CD4-positive, CD25-positive, alpha-beta regulatory T cell (primary cell): Measurements from ENCODE around the gene MRPS12. TPM values are rescaled to one million over a fixed set of nuclear protein-coding genes. Genes with fewer than 3 reads are reported as not detected.

ENCODE experiments used
- ATAC-seq, 2 donors: fragments of 150-1000 bp; cut with Tn5 transposase; one replicate each; pipeline ENCODE4 v1.10.0; 2021; ENCODE audit warnings: low read depth in 2 of 2, moderate number of reproducible peaks in 2 of 2, moderate library complexity in 1 of 2
- DNase-seq, 3 donors: peaks; one replicate each; pipeline versions ENCODE4 v3.0.0 to v3.0.0-alpha.2; 2012 to 2022; ENCODE audit warnings: mixed read lengths in 1 of 3
- H3K27ac ChIP-seq: one replicate; pipeline ENCODE4 v1.7.0; 2013; ENCODE audit warnings: mild to moderate bottlenecking, low read length; ENCODE audit not compliant: insufficient read depth, poor library complexity, severe bottlenecking
- H3K27me3 ChIP-seq: one replicate; pipeline ENCODE4 v1.7.0; 2013; ENCODE audit warnings: low read length; ENCODE audit not compliant: control insufficient read depth, insufficient read depth
- H3K36me3 ChIP-seq: one replicate; pipeline ENCODE4 v1.7.0; 2013; ENCODE audit warnings: mild to moderate bottlenecking, low read length, moderate library complexity; ENCODE audit not compliant: control insufficient read depth, insufficient read depth
- H3K4me1 ChIP-seq: 2 replicates; pipeline ENCODE4 v1.7.0; 2013; ENCODE audit warnings: mild to moderate bottlenecking, low read length; ENCODE audit not compliant: insufficient read depth, control insufficient read depth, poor library complexity, severe bottlenecking
- H3K4me3 ChIP-seq: one replicate; pipeline ENCODE4 v1.7.0; 2013; ENCODE audit warnings: low read depth, mild to moderate bottlenecking, low read length, moderate library complexity
- H3K9me3 ChIP-seq, 2 experiments: 1 replicate in 1 of 2; 2 replicates in 1 of 2; pipeline ENCODE4 v1.7.0; 2013; ENCODE audit warnings: low read length in 2 of 2, mild to moderate bottlenecking in 1 of 2, moderate library complexity in 1 of 2; ENCODE audit not compliant: control insufficient read depth in 2 of 2
- H3K27ac Mint-ChIP-seq, 3 donors: one replicate each; pipeline ENCODE4 v1.8.0; 2020 to 2022; ENCODE audit warnings: mild to moderate bottlenecking in 3 of 3, mixed read lengths in 3 of 3, moderate library complexity in 2 of 3
- H3K27me3 Mint-ChIP-seq: one replicate; pipeline ENCODE4 v1.8.0; 2022; ENCODE audit warnings: mild to moderate bottlenecking, mixed read lengths
- H3K36me3 Mint-ChIP-seq: one replicate; pipeline ENCODE4 v1.8.0; 2020; ENCODE audit warnings: mixed read lengths
- H3K4me1 Mint-ChIP-seq, 4 donors: one replicate each; pipeline ENCODE4 v1.8.0; 2020 to 2022; ENCODE audit warnings: mixed read lengths in 4 of 4, mild to moderate bottlenecking in 1 of 4
- H3K4me3 Mint-ChIP-seq, 4 donors: one replicate each; pipeline ENCODE4 v1.8.0; 2020 to 2022; ENCODE audit warnings: mild to moderate bottlenecking in 4 of 4, mixed read lengths in 4 of 4, moderate library complexity in 3 of 4
- H3K9me3 Mint-ChIP-seq, 7 donors: one replicate each; pipeline ENCODE4 v1.8.0; 2020 to 2022; ENCODE audit warnings: mixed read lengths in 7 of 7, mild to moderate bottlenecking in 3 of 7, moderate library complexity in 2 of 7
- polyA plus RNA-seq, 4 donors: library from polyadenylated mRNA; unstranded; fragments of 300-500 nt; fragmentation: Illumina TruSeq; gene quantifications; one replicate each; pipeline ENCODE4 v1.2.3, GENCODE V29; 2021
- total RNA-seq: library from RNA; stranded (reverse); gene quantifications from one replicate; pipeline ENCODE4 v1.2.3, GENCODE V29; 2022

The MRPS12 gene
- total and polyA plus RNA-seq, 5 donors from 2014 or later, result 19.8 to 114 (median 106) TPM

GRCh38 chr19:38920602-38921419, 9.9 kb upstream of the MRPS12 start:
- no peaks in the 10 kb centered on the region for H3K4me1 Mint-ChIP-seq
- H3K36me3 Mint-ChIP-seq, result peaks cover 19% of the 10 kb centered on the region
- no peak overlapping the region for H3K4me3 Mint-ChIP-seq
- DNase-seq, result no peak
- no peak overlapping the region for H3K27ac Mint-ChIP-seq
- Histone ChIP-seq H3K27ac (no peak overlapping the region), H3K4me1 (no peaks in the 10 kb centered on the region), H3K4me3 (no peak overlapping the region), H3K27me3 (no peaks in the 10 kb centered on the region), H3K36me3 (peaks cover 8% of the 10 kb centered on the region), H3K9me3 (no peaks in the 10 kb centered on the region)
- H3K27me3 Mint-ChIP-seq, result no peaks in the 10 kb centered on the region
- no peak for ATAC-seq
- no peaks in the 10 kb centered on the region for H3K9me3 Mint-ChIP-seq

GRCh38 chr19:38921420-38922274, 9.1 kb upstream of the MRPS12 start:
- Mint-ChIP-seq H3K36me3 (peaks cover 19% of the 10 kb centered on the region), H3K27ac (peak overlapping the region in 1 of 3 donors; percentile 65), H3K4me3 (no peak overlapping the region), H3K9me3 (no peaks in the 10 kb centered on the region), H3K27me3 (no peaks in the 10 kb centered on the region), H3K4me1 (no peaks in the 10 kb centered on the region)
- Histone ChIP-seq H3K27me3 (no peaks in the 10 kb centered on the region), H3K36me3 (peaks cover 8% of the 10 kb centered on the region), H3K9me3 (no peaks in the 10 kb centered on the region), H3K27ac (no peak overlapping the region), H3K4me3 (no peak overlapping the region), H3K4me1 (no peaks in the 10 kb centered on the region)
- ATAC-seq (no peak), DNase-seq (no peak)

- Histone ChIP-seq H3K36me3 (peaks cover 8% of the 10 kb centered on the region), H3K27ac (no peak overlapping the region), H3K4me1 (no peaks in the 10 kb centered on the region), H3K27me3 (no peaks in the 10 kb centered on the region), H3K9me3 (no peaks in the 10 kb centered on the region), H3K4me3 (no peak overlapping the region)
- Mint-ChIP-seq H3K4me3 (no peak overlapping the region), H3K36me3 (peaks cover 19% of the 10 kb centered on the region), H3K9me3 (no peaks in the 10 kb centered on the region), H3K4me1 (no peaks in the 10 kb centered on the region), H3K27ac (no peak overlapping the region), H3K27me3 (no peaks in the 10 kb centered on the region)
- ATAC-seq (no peak), DNase-seq (no peak)
Measured at GRCh38 chr19:38922482-38922881, 8.3 kb upstream of the MRPS12 start.

GRCh38 chr19:38924388-38924787, 6.4 kb upstream of the MRPS12 start:
- H3K27ac Mint-ChIP-seq, result no peak overlapping the region
- ATAC-seq, result no peak
- H3K4me1 Mint-ChIP-seq, result peaks cover 5 to 18% (median 8%) of the 10 kb centered on the region in 4 donors
- H3K4me3 Mint-ChIP-seq, result no peak overlapping the region
- Histone ChIP-seq H3K27me3 (no peaks in the 10 kb centered on the region), H3K27ac (no peak overlapping the region), H3K36me3 (peaks cover 8% of the 10 kb centered on the region), H3K4me3 (no peak overlapping the region), H3K4me1 (peaks cover 10% of the 10 kb centered on the region), H3K9me3 (no peaks in the 10 kb centered on the region)
- DNase-seq, result no peak
- no peaks in the 10 kb centered on the region for H3K9me3 Mint-ChIP-seq
- H3K36me3 Mint-ChIP-seq, result peaks cover 17% of the 10 kb centered on the region
- no peaks in the 10 kb centered on the region for H3K27me3 Mint-ChIP-seq

- H3K27me3 ChIP-seq, result no peaks in the 10 kb centered on the region
- Mint-ChIP-seq H3K27ac (peak overlapping the region; percentile 38 to 99 (median 45)), H3K4me3 (peak overlapping the region; percentile 16 to 98 (median 42)), H3K36me3 (peaks cover 10% of the 10 kb centered on the region), H3K4me1 (peaks cover 11 to 48% (median 26%) of the 10 kb centered on the region in 4 donors), H3K27me3 (peaks cover 6% of the 10 kb centered on the region), H3K9me3 (no peaks in the 10 kb centered on the region)
- peaks cover 17% of the 10 kb centered on the region for H3K36me3 ChIP-seq
- H3K4me3 ChIP-seq, result no peak overlapping the region
- peak overlapping the region; percentile 57 for H3K27ac ChIP-seq
- H3K4me1 ChIP-seq, result peaks cover 38% of the 10 kb centered on the region
- H3K9me3 ChIP-seq, result no peaks in the 10 kb centered on the region
- no peak for ATAC-seq
- DNase-seq, result peak in 2 of 3 donors; percentile 9 to 43
Measured at GRCh38 chr19:38928391-38929001, 2.2 kb upstream of the MRPS12 start.

- peak; percentile 63 for ATAC-seq
Measured at GRCh38 chr19:38929929-38930775, 592 bp upstream of the MRPS12 start, which contains the start of gene SARS2. Gene SARS2, minus strand, starts transcription at chr19:38930763. Its CDS starts 27 bp downstream, at chr19:38930736.

GRCh38 chr19:38931521-38931793, 713 bp downstream of the MRPS12 start:
- DNase-seq, result no peak
- peak overlapping the region in 2 of 3 donors; percentile 99 to 100 for H3K27ac Mint-ChIP-seq
- H3K4me1 ChIP-seq, result peaks cover 38% of the 10 kb centered on the region
- H3K4me3 ChIP-seq, result peak overlapping the region; percentile 90
- no peaks in the 10 kb centered on the region for H3K27me3 ChIP-seq
- peaks cover 6% of the 10 kb centered on the region for H3K27me3 Mint-ChIP-seq
- peaks cover 0 to 4% (median 0%) of the 10 kb centered on the region in 7 donors for H3K9me3 Mint-ChIP-seq
- H3K36me3 ChIP-seq, result peaks cover 18% of the 10 kb centered on the region
- ATAC-seq, result no peak
- H3K36me3 Mint-ChIP-seq, result peaks cover 11% of the 10 kb centered on the region
- H3K27ac ChIP-seq, result peak overlapping the region; percentile 94
- H3K4me3 Mint-ChIP-seq, result peak overlapping the region; percentile 98 to 100 (median 98)
- peaks cover 11 to 53% (median 26%) of the 10 kb centered on the region in 4 donors for H3K4me1 Mint-ChIP-seq
- H3K9me3 ChIP-seq, result no peaks in the 10 kb centered on the region

More at GRCh38 chr19:38929929-38930775, 592 bp upstream of the MRPS12 start, which contains the start of gene SARS2:
- Mint-ChIP-seq H3K9me3 (peaks cover 0 to 2% (median 0%) of the 10 kb centered on the region in 7 donors), H3K27ac (peak within 1 kb of the TSS; percentile 97 to 100 (median 99)), H3K27me3 (peaks cover 6% of the 10 kb centered on the region), H3K36me3 (peaks cover 11% of the 10 kb centered on the region), H3K4me1 (peaks cover 11 to 53% (median 26%) of the 10 kb centered on the region in 4 donors), H3K4me3 (peak within 1 kb of the TSS; percentile 98 to 100 (median 98))
- no peaks in the 10 kb centered on the region for H3K9me3 ChIP-seq
- H3K27ac ChIP-seq, result peak within 1 kb of the TSS; percentile 94
- no peaks in the 10 kb centered on the region for H3K27me3 ChIP-seq
- peak; percentile 86 to 97 (median 95) for DNase-seq
- H3K4me1 ChIP-seq, result peaks cover 38% of the 10 kb centered on the region
- peak within 1 kb of the TSS; percentile 90 for H3K4me3 ChIP-seq
- H3K36me3 ChIP-seq, result peaks cover 18% of the 10 kb centered on the region
